Measurements from ENCODE around the gene HDAC11. TPM values are rescaled to one million over a fixed set of nuclear protein-coding genes. Genes with fewer than 3 reads are reported as not detected.

The HDAC11 gene
- total and polyA plus RNA-seq, 9 of the 15 experiments (the other 6 are each of a cell fraction or from before 2014, with no cell fraction given): 0.60 to 6.0 (median 4.5) TPM

DNA sequence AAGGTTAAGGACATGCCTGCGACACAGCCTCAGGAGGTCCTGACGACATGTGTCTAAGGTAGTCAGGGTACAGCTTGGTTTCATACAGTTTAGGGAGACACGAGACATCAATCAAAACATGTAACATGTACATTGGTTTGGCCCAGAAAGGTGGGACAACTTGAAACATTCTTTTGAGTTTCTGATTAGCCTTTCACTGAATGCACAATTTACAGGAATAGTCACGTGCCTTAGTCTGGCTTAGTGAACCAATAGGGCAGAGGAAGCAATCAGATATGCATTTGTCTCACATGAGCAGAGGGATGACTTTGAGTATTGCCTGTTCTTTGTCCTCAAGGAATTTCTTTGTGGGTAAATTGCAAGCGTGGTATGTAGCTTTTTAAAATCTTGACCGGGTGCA lies 24.5 kb upstream of the HDAC11 start (continued):
- TF ChIP-seq, protein P1, sequence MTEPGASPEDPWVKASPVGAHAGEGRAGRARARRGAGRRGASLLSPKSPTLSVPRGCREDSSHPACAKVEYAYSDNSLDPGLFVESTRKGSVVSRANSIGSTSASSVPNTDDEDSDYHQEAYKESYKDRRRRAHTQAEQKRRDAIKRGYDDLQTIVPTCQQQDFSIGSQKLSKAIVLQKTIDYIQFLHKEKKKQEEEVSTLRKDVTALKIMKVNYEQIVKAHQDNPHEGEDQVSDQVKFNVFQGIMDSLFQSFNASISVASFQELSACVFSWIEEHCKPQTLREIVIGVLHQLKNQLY (CRISPR knock-in tag; conservative IDR thresholded peaks at IDR 0.05): no peak
- TF ChIP-seq SMAD4 (CRISPR knock-in tag; conservative IDR thresholded peaks at IDR 0.05) (0 out of 2 replicates have a peak, but pooled peaks have one; percentile 13), TOE1 (IDR thresholded peaks at IDR 0.05; ENCODE audit: borderline replicate concordance) (peak; percentile 94), TOE1 (CRISPR knock-in tag; IDR thresholded peaks at IDR 0.05; ENCODE audit: borderline replicate concordance, low read depth) (no peak), BRD4 (IDR thresholded peaks at IDR 0.05) (no peak), ARID1B (IDR thresholded peaks at IDR 0.05) (peak; percentile 32; the same call in 1 of the 2 replicates), BHLHE40 (IDR thresholded peaks at IDR 0.05; ENCODE audit: low read length) (peak; percentile 85), RBM25 (IDR thresholded peaks at IDR 0.05; ENCODE audit: low read depth, low read length, severe bottlenecking) (peak; percentile 16)
- TF ChIP-seq, protein P2, sequence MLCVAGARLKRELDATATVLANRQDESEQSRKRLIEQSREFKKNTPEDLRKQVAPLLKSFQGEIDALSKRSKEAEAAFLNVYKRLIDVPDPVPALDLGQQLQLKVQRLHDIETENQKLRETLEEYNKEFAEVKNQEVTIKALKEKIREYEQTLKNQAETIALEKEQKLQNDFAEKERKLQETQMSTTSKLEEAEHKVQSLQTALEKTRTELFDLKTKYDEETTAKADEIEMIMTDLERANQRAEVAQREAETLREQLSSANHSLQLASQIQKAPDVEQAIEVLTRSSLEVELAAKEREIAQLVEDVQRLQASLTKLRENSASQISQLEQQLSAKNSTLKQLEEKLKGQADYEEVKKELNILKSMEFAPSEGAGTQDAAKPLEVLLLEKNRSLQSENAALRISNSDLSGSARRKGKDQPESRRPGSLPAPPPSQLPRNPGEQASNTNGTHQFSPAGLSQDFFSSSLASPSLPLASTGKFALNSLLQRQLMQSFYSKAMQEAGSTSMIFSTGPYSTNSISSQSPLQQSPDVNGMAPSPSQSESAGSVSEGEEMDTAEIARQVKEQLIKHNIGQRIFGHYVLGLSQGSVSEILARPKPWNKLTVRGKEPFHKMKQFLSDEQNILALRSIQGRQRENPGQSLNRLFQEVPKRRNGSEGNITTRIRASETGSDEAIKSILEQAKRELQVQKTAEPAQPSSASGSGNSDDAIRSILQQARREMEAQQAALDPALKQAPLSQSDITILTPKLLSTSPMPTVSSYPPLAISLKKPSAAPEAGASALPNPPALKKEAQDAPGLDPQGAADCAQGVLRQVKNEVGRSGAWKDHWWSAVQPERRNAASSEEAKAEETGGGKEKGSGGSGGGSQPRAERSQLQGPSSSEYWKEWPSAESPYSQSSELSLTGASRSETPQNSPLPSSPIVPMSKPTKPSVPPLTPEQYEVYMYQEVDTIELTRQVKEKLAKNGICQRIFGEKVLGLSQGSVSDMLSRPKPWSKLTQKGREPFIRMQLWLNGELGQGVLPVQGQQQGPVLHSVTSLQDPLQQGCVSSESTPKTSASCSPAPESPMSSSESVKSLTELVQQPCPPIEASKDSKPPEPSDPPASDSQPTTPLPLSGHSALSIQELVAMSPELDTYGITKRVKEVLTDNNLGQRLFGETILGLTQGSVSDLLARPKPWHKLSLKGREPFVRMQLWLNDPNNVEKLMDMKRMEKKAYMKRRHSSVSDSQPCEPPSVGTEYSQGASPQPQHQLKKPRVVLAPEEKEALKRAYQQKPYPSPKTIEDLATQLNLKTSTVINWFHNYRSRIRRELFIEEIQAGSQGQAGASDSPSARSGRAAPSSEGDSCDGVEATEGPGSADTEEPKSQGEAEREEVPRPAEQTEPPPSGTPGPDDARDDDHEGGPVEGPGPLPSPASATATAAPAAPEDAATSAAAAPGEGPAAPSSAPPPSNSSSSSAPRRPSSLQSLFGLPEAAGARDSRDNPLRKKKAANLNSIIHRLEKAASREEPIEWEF (CRISPR knock-in tag; IDR thresholded peaks at IDR 0.05): no peak
- TF ChIP-seq, protein P3, sequence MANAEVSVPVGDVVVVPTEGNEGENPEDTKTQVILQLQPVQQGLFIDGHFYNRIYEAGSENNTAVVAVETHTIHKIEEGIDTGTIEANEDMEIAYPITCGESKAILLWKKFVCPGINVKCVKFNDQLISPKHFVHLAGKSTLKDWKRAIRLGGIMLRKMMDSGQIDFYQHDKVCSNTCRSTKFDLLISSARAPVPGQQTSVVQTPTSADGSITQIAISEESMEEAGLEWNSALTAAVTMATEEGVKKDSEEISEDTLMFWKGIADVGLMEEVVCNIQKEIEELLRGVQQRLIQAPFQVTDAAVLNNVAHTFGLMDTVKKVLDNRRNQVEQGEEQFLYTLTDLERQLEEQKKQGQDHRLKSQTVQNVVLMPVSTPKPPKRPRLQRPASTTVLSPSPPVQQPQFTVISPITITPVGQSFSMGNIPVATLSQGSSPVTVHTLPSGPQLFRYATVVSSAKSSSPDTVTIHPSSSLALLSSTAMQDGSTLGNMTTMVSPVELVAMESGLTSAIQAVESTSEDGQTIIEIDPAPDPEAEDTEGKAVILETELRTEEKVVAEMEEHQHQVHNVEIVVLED (CRISPR knock-in tag; IDR thresholded peaks at IDR 0.05): no peak
- TF ChIP-seq, protein P4, sequence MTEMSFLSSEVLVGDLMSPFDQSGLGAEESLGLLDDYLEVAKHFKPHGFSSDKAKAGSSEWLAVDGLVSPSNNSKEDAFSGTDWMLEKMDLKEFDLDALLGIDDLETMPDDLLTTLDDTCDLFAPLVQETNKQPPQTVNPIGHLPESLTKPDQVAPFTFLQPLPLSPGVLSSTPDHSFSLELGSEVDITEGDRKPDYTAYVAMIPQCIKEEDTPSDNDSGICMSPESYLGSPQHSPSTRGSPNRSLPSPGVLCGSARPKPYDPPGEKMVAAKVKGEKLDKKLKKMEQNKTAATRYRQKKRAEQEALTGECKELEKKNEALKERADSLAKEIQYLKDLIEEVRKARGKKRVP (CRISPR knock-in tag; IDR thresholded peaks at IDR 0.05): no peak
- TF ChIP-seq, protein P5, sequence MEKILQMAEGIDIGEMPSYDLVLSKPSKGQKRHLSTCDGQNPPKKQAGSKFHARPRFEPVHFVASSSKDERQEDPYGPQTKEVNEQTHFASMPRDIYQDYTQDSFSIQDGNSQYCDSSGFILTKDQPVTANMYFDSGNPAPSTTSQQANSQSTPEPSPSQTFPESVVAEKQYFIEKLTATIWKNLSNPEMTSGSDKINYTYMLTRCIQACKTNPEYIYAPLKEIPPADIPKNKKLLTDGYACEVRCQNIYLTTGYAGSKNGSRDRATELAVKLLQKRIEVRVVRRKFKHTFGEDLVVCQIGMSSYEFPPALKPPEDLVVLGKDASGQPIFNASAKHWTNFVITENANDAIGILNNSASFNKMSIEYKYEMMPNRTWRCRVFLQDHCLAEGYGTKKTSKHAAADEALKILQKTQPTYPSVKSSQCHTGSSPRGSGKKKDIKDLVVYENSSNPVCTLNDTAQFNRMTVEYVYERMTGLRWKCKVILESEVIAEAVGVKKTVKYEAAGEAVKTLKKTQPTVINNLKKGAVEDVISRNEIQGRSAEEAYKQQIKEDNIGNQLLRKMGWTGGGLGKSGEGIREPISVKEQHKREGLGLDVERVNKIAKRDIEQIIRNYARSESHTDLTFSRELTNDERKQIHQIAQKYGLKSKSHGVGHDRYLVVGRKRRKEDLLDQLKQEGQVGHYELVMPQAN (IDR thresholded peaks at IDR 0.05; ENCODE audit: borderline replicate concordance): no peak
- TF ChIP-seq, protein P6, sequence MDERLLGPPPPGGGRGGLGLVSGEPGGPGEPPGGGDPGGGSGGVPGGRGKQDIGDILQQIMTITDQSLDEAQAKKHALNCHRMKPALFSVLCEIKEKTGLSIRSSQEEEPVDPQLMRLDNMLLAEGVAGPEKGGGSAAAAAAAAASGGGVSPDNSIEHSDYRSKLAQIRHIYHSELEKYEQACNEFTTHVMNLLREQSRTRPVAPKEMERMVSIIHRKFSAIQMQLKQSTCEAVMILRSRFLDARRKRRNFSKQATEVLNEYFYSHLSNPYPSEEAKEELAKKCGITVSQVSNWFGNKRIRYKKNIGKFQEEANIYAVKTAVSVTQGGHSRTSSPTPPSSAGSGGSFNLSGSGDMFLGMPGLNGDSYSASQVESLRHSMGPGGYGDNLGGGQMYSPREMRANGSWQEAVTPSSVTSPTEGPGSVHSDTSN (CRISPR knock-in tag; IDR thresholded peaks at IDR 0.05; ENCODE audit: low read depth): no peak
- TF ChIP-seq, protein P6 (tag; conservative IDR thresholded peaks at IDR 0.05; ENCODE audit: low read depth): 0 out of 2 replicates have a peak, but pooled peaks have one; percentile 9

Measured in K562 (cell line).